Stomach (tissue), 9 donors: ENCODE results near the gene ISG20L2. TPM values are rescaled to one million over a fixed set of nuclear protein-coding genes. Genes with fewer than 3 reads are reported as not detected.

Experiments used
- DNase-seq, 2 donors: peaks; one replicate each; pipeline versions ENCODE4 v3.0.0 to v3.0.0-alpha.2; 2013 to 2019
- H3K27ac ChIP-seq, 5 donors: fragments of 200-600 bp in 4 of 5; sonication (generic) in 4 of 5; one replicate each; pipeline ENCODE4 v1.5.1; 2013 to 2019; ENCODE audit warnings: mild to moderate bottlenecking in 1 of 5, moderate library complexity in 1 of 5
- H3K27me3 ChIP-seq, 3 donors: fragments of 200-600 bp; sonication (generic); one replicate each; pipeline ENCODE4 v1.5.1; 2017 to 2019; ENCODE audit warnings: mixed run types in 1 of 3
- H3K36me3 ChIP-seq, 4 donors: fragments of 200-600 bp; sonication (generic); 1 replicate in 3 of 4; 2 replicates in 1 of 4; pipeline ENCODE4 v1.5.1; 2016 to 2019
- H3K4me1 ChIP-seq, 4 donors: fragments of 200-600 bp; sonication (generic); one replicate each; pipeline ENCODE4 v1.5.1; 2016 to 2019
- H3K4me3 ChIP-seq, 4 donors: fragments of 200-600 bp; sonication (generic) in 3 of 4; one replicate each; pipeline ENCODE4 v1.5.1; 2016 to 2019; ENCODE audit warnings: mild to moderate bottlenecking in 1 of 4
- H3K9me3 ChIP-seq, 4 donors: fragments of 200-600 bp; sonication (generic); one replicate each; pipeline ENCODE4 v1.5.1; 2016 to 2019
- EP300 ChIP-seq: sonication (generic); formaldehyde crosslinking; IDR thresholded peaks from one replicate; pipeline ENCODE4 v1.6.1; 2017; ENCODE audit warnings: antibody characterized with exemption
- POLR2A ChIP-seq, 4 donors: fragments of 450-650 bp; IDR thresholded peaks; one replicate each; pipeline ENCODE4 v1.6.1; 2016; ENCODE audit warnings: antibody characterized with exemption in 4 of 4, control low read depth in 2 of 4, mild to moderate bottlenecking in 1 of 4, moderate library complexity in 1 of 4
- POLR2AphosphoS5 ChIP-seq, 3 donors: sonication (generic); formaldehyde crosslinking; IDR thresholded peaks; one replicate each; pipeline ENCODE4 v1.6.1; 2016; ENCODE audit warnings: antibody characterized with exemption in 3 of 3
- WGBS, 5 donors: extraction: QIAGEN DNeasy Blood & Tissue Kit in 3 of 5; methylation state at CpG; one replicate each; pipeline versions ENCODE4 v1.1.5 to v1.1.7; 2013 to 2018; 5-methylcytosine and 5-hydroxymethylcytosine counted together
- intact Hi-C: fragments of 100-400 bp; cut with DNase I; formaldehyde crosslinking; loops from one replicate; pipeline ENCODE4 v1.15.1; 2023; ENCODE audit warnings: low total_unique reads
- polyA plus RNA-seq, 3 donors: library from polyadenylated mRNA; stranded (reverse); fragments of 200-250 nt; gene quantifications; one replicate each; pipeline ENCODE4 v1.2.3, GENCODE V29; 2013
- total RNA-seq, 5 donors: library from RNA; depleted of rRNA; stranded (reverse); fragments of >200 nt; gene quantifications; one replicate each; pipeline versions ENCODE4 v1.1.0 to v1.2.3, GENCODE V29; 2014 to 2016
- TF ChIP-seq, protein P1 (sequence below), 7 experiments: fragments of 450-650 bp in 4 of 7; fragments of 200-600 bp in 3 of 7; sonication (generic) in 3 of 7; IDR thresholded peaks; one replicate each; pipeline ENCODE4 v1.5.1; 2016 to 2019; ENCODE audit warnings: antibody characterized with exemption in 7 of 7, control low read depth in 2 of 7, mild to moderate bottlenecking in 1 of 7
- donor health status: healthy with polysubstance abuse.
- donor health status: Bipolar disorder and iron deficiency.
- donor health status: healthy.

ISG20L2 gene
- total and polyA plus RNA-seq, 8 donors = 4.5 to 65.5 (median 11.7) TPM

DNA sequence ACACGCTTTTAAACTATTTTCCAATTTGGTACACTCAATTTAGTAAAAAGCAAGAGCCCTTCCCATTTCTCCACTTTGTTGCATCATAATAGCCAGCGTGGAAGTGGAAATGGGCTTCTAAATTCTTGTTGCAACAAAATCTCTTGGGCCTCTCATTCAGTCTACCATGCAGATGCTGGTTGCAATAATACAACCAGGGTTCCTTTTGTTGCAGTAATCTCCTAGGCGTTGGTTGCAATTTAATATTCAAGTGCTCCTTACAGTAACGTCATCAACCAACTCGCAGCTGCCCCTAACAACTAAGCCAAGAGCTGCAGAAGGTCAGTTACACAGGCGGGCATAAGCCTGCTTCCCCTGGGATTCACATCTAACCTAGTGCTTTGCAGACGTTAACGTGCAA is 25.7 kb upstream of the ISG20L2 start:
- H3K36me3 ChIP-seq = no peaks in the 10 kb centered on the region
- no peak overlapping the region for H3K27ac ChIP-seq
- WGBS, 5 donors = 77 to 81% (median 80%) methylated on average over 8 of the region's 8 CpGs
- no peak for TF ChIP-seq POLR2AphosphoS5 (IDR thresholded peaks at IDR 0.05)
- TF ChIP-seq, protein P1, sequence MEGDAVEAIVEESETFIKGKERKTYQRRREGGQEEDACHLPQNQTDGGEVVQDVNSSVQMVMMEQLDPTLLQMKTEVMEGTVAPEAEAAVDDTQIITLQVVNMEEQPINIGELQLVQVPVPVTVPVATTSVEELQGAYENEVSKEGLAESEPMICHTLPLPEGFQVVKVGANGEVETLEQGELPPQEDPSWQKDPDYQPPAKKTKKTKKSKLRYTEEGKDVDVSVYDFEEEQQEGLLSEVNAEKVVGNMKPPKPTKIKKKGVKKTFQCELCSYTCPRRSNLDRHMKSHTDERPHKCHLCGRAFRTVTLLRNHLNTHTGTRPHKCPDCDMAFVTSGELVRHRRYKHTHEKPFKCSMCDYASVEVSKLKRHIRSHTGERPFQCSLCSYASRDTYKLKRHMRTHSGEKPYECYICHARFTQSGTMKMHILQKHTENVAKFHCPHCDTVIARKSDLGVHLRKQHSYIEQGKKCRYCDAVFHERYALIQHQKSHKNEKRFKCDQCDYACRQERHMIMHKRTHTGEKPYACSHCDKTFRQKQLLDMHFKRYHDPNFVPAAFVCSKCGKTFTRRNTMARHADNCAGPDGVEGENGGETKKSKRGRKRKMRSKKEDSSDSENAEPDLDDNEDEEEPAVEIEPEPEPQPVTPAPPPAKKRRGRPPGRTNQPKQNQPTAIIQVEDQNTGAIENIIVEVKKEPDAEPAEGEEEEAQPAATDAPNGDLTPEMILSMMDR (IDR thresholded peaks at IDR 0.05) = no peak
- no peak for TF ChIP-seq EP300
- no peak for TF ChIP-seq POLR2A (IDR thresholded peaks at IDR 0.05)
- no peaks in the 10 kb centered on the region for H3K9me3 ChIP-seq
- H3K4me1 ChIP-seq = peaks cover 19 to 35% (median 27%) of the 10 kb centered on the region in 4 donors
- DNase-seq = no peak
- no peaks in the 10 kb centered on the region for H3K27me3 ChIP-seq
- intact Hi-C loops = no loop called here
- H3K4me3 ChIP-seq = no peak overlapping the region

DNA sequence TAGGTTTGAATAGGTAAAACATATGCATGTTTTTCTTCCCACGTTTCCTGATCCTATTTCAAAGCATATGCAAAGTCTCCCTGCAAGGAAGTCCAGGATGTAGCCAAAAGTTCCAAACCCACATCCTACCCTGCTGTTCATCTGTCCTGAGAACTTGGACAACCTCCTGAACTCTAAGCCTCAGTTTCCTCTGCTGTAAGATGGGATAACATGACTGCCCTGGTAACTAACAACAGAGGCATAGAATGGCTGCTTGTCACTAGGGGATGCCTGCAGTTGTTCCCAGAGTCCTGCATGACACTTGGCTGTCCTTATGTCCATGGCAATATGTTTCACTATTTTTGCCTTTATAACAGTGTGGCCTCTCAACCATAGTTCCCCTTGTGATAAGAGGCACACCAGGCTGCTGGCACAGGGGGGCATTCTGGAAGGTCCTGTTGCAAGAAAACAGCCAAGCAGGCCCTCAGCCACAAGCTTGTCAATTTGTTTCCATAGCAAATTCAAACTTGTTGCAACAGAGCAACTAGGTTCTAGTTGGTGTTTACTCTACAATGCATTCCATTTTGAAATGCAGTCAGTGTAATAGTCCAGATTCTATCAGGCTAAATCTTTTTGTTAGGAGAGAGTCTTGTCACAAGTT is 24.4 kb upstream of the ISG20L2 start:
- 7 to 23% (median 15%) methylated on average over 1 of the region's 1 CpG for WGBS, 5 donors

DNA sequence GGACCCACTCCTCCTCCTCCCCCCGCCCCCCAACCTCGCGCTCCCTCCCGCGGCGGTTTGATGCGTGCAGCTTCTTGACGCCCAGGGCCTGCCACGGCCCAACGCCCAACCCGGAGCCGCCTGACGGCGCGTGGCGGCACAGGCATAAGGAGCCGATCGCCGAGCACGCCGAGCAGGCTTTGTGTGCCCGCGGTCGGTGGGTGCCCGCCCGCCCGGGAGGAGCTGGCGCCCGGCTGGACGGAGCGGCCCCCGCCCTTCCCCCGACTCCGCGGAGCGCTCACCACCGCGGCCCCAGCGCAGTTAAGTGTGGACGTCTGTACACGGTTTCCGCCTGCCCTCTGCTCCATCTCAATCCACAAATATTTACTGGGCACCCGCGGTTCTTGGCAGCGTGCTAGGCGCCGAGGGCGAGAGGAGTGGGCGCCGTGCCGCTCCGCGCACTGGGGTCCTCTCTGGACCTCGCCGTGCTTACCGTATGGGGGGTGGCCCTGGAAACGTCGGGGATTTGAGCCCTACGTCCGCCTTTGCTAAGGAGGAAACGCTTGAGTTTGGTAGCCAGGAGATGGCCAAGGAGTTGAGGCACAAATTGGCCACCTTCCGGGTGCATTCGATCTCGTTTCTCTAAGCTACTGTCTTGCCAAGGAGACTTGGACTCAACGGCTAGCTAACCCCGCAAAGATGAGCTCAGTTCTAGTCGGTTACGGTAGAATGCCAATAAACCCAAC is 23.4 kb upstream of the ISG20L2 start:
- intact Hi-C loops = no loop called here
- peak overlapping the region; percentile 79 to 99 (median 88) for H3K4me3 ChIP-seq
- H3K36me3 ChIP-seq = no peaks in the 10 kb centered on the region
- H3K27me3 ChIP-seq = no peaks in the 10 kb centered on the region
- TF ChIP-seq, protein P1 (IDR thresholded peaks at IDR 0.05) = peak in 2 of 7 experiments; percentile 24 to 42
- no peak for TF ChIP-seq POLR2A (IDR thresholded peaks at IDR 0.05)
- TF ChIP-seq POLR2AphosphoS5 (IDR thresholded peaks at IDR 0.05) = peak; percentile 87 to 97 (median 93)
- peaks cover 39 to 55% (median 50%) of the 10 kb centered on the region in 4 donors for H3K4me1 ChIP-seq
- peak overlapping the region; percentile 91 to 98 (median 98) for H3K27ac ChIP-seq
- H3K9me3 ChIP-seq = no peaks in the 10 kb centered on the region
- WGBS, 5 donors = 0 to 1% (median 0%) methylated on average over 19 to 68 of the region's 68 CpGs
- DNase-seq = peak; percentile 97 to 99

More for the DNA sequence above, 24.4 kb upstream of the ISG20L2 start:
- Histone ChIP-seq H3K9me3 (no peaks in the 10 kb centered on the region), H3K27me3 (no peaks in the 10 kb centered on the region), H3K36me3 (no peaks in the 10 kb centered on the region), H3K4me3 (peak overlapping the region in 3 of 4 donors; percentile 79 to 92 (median 84)), H3K4me1 (peaks cover 32 to 48% (median 40%) of the 10 kb centered on the region in 4 donors), H3K27ac (peak overlapping the region in 4 of 5 donors; percentile 97 to 98 (median 98))
- intact Hi-C loops = no loop called here
- TF ChIP-seq, protein P1 (IDR thresholded peaks at IDR 0.05) = no peak
- TF ChIP-seq POLR2A (IDR thresholded peaks at IDR 0.05) (no peak), EP300 (no peak), POLR2AphosphoS5 (IDR thresholded peaks at IDR 0.05) (no peak)
- DNase-seq = no peak

DNA sequence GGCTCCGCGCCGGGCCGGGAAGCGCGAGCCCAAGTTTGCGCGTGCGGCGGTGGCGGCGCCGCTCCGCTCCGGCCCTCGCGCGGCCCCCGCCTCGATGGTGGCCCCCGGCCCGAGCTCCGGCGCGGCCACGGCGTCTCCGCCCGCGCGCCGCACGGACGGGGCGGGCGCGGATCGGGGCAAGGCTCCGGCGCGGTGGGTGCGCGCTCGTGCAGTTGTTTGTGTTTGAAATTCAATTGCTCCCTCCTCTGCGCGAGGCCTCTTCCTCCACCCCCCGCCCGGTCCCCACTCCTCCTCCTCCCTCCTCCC is 22.8 kb upstream of the ISG20L2 start, which contains the start of gene HDGF:
Gene HDGF (minus strand): TSS at position 225 of the 306 bp plus-strand sequence. CDS start 246 bp downstream, outside the sequence.
- no peaks in the 10 kb centered on the region for H3K36me3 ChIP-seq
- peak within 1 kb of the TSS; percentile 91 to 98 (median 98) for H3K27ac ChIP-seq
- DNase-seq = no peak
- no peaks in the 10 kb centered on the region for H3K27me3 ChIP-seq
- WGBS, 5 donors = 0% methylated on average over 11 to 48 of the region's 48 CpGs; no CpG with 5 or more reads in 1 of the 5 donors
- TF ChIP-seq POLR2A (IDR thresholded peaks at IDR 0.05) = no peak
- no peak for TF ChIP-seq POLR2AphosphoS5 (IDR thresholded peaks at IDR 0.05)
- TF ChIP-seq EP300 = no peak
- intact Hi-C loops = no loop called here
- H3K4me3 ChIP-seq = peak within 1 kb of the TSS; percentile 79 to 99 (median 88)
- H3K4me1 ChIP-seq = peaks cover 44 to 59% (median 54%) of the 10 kb centered on the region in 4 donors
- no peaks in the 10 kb centered on the region for H3K9me3 ChIP-seq
